HG03159 (cell line): ENCODE data around the gene SRM.
"Not testable (repeated sequence)": the region's sequence is repeated elsewhere in the genome, so short reads cannot be mapped to it uniquely, and the experiment has no call there.

Experiments
- ATAC-seq: cut with Tn5 transposase; IDR thresholded peaks from one replicate; pipeline ENCODE4 v1.9.1; 2021; ENCODE audit warnings: mild to moderate bottlenecking, moderate library complexity; ENCODE audit not compliant: unreplicated experiment

Gene SRM

GRCh38 chr1:11024154-11024873, 35.5 kb downstream of the SRM start:
- ATAC-seq = no peak

DNA sequence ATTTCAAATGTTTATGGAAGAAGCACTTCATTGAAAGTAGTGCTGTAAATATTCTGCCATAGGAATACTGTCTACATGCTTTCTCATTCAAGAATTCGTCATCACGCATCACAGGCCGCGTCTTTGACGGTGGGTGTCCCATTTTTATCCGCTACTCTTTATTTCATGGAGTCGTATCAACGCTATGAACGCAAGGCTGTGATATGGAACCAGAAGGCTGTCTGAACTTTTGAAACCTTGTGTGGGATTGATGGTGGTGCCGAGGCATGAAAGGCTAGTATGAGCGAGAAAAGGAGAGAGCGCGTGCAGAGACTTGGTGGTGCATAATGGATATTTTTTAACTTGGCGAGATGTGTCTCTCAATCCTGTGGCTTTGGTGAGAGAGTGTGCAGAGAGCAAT, 36.6 kb downstream of the SRM start:
- ATAC-seq = no peak

- no peak for ATAC-seq
These were observed 39.8 kb downstream of the SRM start for GRCh38 chr1:11019971-11020370.

DNA sequence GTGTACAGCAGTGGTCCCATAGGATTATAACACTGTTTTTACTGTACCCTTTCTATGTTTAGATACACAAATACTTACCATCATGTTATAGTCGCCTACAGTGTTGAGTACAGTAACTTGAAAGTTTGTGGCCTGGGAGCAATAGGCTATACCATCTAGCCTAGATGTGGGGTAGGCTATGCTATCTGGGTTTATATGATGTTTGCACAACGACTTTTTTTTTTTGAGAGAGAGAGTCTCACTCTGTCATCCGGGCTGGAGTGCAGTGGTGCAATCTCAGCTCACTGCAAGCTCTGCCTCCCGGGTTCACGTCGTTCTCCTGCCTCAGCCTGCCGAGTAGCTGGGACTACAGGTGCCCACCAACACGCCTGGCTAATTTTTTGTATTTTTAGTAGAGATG, 40.5 kb downstream of the SRM start:
- ATAC-seq = not testable (repeated sequence)

DNA sequence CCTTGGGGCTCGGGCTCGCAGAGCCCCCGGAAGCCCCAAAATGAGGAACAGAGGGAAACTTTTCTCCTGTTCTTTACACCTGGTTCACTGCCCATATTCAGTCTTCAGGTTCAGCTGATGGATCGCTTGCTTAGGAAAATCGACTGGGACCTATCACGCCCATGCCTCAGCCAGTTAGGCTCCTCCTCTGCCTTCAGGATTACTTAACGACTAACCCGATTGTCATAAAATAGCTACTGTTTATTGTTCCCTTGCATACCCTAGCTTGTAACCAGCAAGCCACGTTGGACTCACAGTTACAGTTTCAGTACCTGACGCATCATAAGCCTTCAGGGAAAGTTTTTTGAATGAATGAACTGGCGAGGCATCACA, 46.7 kb downstream of the SRM start:
- ATAC-seq = no peak

DNA sequence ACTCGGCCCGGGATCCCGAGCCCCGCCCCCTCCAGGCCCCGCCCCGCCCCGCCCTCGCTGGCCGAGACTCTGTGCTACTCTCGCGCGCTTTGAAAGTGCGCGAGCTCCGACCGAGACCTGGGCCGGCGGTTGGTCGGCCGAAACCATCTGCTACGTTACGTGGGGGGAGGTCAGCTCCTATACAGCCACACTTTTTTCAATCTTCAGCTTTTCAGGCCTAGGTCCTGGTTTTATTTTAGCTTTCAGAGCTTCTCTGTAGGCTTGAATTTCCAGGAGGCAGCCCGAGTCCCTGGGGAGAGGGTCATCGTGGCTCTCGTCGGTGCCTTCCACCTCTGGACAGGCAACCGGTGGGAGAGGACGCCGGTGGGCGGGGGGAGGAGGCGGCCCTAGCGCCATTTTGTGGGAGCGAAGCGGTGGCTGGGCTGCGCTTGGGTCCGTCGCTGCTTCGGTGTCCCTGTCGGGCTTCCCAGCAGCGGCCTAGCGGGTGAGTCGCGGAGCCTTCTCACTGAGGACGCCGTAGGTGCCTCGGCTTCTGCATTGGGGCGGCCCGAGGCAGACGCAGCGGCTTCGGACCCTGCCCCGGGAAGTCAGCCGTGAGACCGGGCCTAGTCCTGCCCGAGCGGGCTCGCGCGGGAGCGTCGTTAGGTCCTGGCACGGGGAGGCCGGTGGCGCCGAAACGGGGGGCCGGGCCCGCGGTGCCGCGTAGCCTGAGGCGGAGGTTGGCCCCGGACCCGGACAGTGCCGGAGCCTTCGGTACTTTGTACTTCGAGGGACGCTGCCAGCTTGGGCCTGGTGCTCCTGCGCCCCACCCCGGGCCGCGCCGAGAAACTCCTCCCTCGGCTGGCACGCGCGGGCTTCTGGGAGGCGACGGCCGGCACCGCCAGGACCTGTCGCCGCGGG, 47.3 kb downstream of the SRM start, which contains the start of gene TARDBP:
TARDBP (plus strand) TSS at position 395 of the 900 bp plus-strand sequence. CDS start 1,074 bp downstream, outside the sequence.
- peak; percentile 85 for ATAC-seq
